Upper lobe of left lung (tissue), 4 donors: ENCODE results near the gene KCNF1.

Experiments
- POLR2A ChIP-seq, 4 donors: fragments of 450-650 bp; IDR thresholded peaks; one replicate each; pipeline ENCODE4 v1.5.1; 2016 to 2017; ENCODE audit warnings: antibody characterized with exemption in 4 of 4, mild to moderate bottlenecking in 2 of 4
- TF ChIP-seq, protein P1 (sequence below), 6 experiments: fragments of 450-650 bp in 4 of 6; fragments of 200-600 bp in 2 of 6; sonication (generic) in 2 of 6; IDR thresholded peaks; one replicate each; pipeline ENCODE4 v1.5.1; 2016 to 2019; ENCODE audit warnings: antibody characterized with exemption in 6 of 6

DNA sequence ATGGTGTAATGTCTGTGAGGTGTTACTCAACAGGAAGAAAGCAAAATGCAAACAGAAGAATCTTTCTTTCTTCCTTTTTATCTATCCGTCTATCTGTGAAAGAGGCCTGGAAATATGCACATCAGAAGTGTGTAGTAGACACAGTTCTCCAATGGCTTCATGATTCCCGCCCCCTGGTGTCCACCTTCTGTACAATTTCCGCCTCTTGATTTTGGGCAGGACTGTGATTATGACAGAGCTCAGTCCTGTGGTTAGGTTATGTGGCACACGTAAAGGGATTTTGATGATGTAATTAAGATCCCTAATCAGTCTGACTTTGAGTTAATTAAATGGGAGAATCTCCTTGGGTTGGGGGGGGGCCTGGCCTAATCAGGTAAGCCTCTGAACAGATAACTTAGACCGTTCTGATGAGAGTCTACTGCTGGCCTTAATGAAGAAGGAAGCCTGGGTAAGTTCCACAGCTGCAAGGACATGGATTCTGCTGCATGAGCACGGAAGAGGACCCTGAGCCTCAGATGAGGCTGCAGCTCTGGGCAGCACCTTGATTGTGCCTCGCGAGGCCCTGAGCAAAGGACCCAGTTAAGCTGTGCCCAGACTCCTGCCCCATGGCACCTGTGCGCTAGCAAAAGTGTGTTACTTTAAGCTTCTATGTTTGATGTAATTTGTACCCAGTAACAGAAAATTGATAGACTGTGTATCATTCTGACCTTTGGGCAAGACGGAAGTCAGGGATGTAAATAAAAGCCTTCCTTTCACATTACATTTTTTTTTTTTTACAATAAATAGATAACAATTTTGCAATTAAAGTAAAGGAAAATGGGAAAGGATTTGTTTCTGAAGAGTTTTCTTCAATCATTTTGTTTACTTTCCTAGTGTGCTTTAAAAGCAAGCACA, 11.3 kb upstream of the KCNF1 start:
- TF ChIP-seq POLR2A (IDR thresholded peaks at IDR 0.05), result no peak
- TF ChIP-seq, protein P1, sequence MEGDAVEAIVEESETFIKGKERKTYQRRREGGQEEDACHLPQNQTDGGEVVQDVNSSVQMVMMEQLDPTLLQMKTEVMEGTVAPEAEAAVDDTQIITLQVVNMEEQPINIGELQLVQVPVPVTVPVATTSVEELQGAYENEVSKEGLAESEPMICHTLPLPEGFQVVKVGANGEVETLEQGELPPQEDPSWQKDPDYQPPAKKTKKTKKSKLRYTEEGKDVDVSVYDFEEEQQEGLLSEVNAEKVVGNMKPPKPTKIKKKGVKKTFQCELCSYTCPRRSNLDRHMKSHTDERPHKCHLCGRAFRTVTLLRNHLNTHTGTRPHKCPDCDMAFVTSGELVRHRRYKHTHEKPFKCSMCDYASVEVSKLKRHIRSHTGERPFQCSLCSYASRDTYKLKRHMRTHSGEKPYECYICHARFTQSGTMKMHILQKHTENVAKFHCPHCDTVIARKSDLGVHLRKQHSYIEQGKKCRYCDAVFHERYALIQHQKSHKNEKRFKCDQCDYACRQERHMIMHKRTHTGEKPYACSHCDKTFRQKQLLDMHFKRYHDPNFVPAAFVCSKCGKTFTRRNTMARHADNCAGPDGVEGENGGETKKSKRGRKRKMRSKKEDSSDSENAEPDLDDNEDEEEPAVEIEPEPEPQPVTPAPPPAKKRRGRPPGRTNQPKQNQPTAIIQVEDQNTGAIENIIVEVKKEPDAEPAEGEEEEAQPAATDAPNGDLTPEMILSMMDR (IDR thresholded peaks at IDR 0.05), result no peak
